ENCODE data around the gene MMP2. TPM values are rescaled to one million over a fixed set of nuclear protein-coding genes. Genes with fewer than 3 reads are reported as not detected.
A peak's percentile ranks its signal among the peaks of the same experiment; 100 is the strongest.

Gene MMP2
- total and polyA plus RNA-seq, 10 of the 15 experiments (the other 5 are each of a cell fraction or from before 2014, with no cell fraction given), result 0.37 to 0.80 (median 0.59) TPM; not detected in 7

DNA sequence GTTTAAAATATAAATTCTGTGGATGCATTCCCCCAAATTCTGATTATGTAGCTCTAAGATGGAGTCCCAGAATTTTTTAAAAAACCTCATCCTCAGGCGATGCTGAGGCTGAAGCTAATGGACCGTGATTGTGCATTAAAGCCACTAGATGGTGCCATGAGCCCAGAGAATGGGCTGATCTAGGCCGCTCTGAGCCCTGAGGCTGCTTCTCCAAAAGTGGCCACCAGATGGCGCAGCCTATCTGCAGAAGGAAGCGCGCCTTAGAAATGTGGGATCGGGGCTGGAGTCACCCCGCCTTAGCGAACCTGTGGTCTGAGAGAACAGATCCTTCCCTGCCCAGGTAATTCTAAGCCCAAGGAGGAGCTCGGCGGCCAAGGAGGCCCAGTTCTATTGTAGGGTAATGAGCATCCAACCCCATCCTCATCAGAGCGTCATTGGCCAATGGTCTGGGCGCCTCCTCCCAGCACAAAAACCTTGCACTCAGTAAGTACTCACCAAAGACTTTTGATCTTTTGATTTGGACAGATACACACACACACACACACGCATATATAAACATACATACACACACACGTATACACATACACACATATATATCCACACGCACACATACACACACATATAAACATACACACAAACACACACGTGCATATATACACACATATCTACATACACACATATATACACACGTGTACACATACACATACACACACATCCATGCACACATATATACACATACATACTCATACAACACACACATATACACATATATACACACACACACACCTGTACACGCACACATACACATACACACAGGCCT, 13.7 kb upstream of the MMP2 start (continued):
- TF ChIP-seq FOXM1 (IDR thresholded peaks at IDR 0.05; ENCODE audit: low read depth, low read length), result peak; percentile 54; the same call in 1 of the 2 replicates
- TF ChIP-seq ZNF217 (IDR thresholded peaks at IDR 0.05), result no peak
- TF ChIP-seq TCF7 (IDR thresholded peaks at IDR 0.05; ENCODE audit: borderline replicate concordance), result no peak
- no peak for TF ChIP-seq ZSCAN29 (IDR thresholded peaks at IDR 0.05)
- TF ChIP-seq, protein P1, sequence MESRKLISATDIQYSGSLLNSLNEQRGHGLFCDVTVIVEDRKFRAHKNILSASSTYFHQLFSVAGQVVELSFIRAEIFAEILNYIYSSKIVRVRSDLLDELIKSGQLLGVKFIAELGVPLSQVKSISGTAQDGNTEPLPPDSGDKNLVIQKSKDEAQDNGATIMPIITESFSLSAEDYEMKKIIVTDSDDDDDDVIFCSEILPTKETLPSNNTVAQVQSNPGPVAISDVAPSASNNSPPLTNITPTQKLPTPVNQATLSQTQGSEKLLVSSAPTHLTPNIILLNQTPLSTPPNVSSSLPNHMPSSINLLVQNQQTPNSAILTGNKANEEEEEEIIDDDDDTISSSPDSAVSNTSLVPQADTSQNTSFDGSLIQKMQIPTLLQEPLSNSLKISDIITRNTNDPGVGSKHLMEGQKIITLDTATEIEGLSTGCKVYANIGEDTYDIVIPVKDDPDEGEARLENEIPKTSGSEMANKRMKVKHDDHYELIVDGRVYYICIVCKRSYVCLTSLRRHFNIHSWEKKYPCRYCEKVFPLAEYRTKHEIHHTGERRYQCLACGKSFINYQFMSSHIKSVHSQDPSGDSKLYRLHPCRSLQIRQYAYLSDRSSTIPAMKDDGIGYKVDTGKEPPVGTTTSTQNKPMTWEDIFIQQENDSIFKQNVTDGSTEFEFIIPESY (IDR thresholded peaks at IDR 0.05), result no peak
- TF ChIP-seq, protein P2, sequence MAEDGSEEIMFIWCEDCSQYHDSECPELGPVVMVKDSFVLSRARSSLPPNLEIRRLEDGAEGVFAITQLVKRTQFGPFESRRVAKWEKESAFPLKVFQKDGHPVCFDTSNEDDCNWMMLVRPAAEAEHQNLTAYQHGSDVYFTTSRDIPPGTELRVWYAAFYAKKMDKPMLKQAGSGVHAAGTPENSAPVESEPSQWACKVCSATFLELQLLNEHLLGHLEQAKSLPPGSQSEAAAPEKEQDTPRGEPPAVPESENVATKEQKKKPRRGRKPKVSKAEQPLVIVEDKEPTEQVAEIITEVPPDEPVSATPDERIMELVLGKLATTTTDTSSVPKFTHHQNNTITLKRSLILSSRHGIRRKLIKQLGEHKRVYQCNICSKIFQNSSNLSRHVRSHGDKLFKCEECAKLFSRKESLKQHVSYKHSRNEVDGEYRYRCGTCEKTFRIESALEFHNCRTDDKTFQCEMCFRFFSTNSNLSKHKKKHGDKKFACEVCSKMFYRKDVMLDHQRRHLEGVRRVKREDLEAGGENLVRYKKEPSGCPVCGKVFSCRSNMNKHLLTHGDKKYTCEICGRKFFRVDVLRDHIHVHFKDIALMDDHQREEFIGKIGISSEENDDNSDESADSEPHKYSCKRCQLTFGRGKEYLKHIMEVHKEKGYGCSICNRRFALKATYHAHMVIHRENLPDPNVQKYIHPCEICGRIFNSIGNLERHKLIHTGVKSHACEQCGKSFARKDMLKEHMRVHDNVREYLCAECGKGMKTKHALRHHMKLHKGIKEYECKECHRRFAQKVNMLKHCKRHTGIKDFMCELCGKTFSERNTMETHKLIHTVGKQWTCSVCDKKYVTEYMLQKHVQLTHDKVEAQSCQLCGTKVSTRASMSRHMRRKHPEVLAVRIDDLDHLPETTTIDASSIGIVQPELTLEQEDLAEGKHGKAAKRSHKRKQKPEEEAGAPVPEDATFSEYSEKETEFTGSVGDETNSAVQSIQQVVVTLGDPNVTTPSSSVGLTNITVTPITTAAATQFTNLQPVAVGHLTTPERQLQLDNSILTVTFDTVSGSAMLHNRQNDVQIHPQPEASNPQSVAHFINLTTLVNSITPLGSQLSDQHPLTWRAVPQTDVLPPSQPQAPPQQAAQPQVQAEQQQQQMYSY (CRISPR knock-in tag; IDR thresholded peaks at IDR 0.05), result no peak
- TF ChIP-seq RAD21 (IDR thresholded peaks at IDR 0.05; ENCODE audit: insufficient read depth, low read depth, low read length), result peak; percentile 100
- TF ChIP-seq MEF2A (IDR thresholded peaks at IDR 0.05; ENCODE audit: insufficient read depth, low read depth, low read length), result no peak
- peak; percentile 98 for TF ChIP-seq SMC3 (IDR thresholded peaks at IDR 0.05; ENCODE audit: borderline replicate concordance, low read length)
- TF ChIP-seq HDGF (IDR thresholded peaks at IDR 0.05), result no peak
- no peak for TF ChIP-seq WRNIP1 (IDR thresholded peaks at IDR 0.05; ENCODE audit: borderline replicate concordance, low read depth, low read length)
- TF ChIP-seq POLR2AphosphoS5 (IDR thresholded peaks at IDR 0.05; ENCODE audit: low read length), result no peak
- TF ChIP-seq NFYB (IDR thresholded peaks at IDR 0.05; ENCODE audit: insufficient read depth, low read depth, low read length), result no peak

Data from GM12878 (cell line).